AG04450 (cell line): ENCODE results near the gene UTP14C. TPM values are rescaled to one million over a fixed set of nuclear protein-coding genes. Genes with fewer than 3 reads are reported as not detected.
A peak's percentile ranks its signal among the peaks of the same experiment; 100 is the strongest.

ENCODE experiments used
- CTCF ChIA-PET: fragments of 300-600, 350-600 bp; formaldehyde crosslinking; extraction: SDS; loops from one replicate; lab custom pipeline; 2022; ENCODE audit warnings: antibody characterized with exemption, inconsistent platforms; lab: Charles Lee
- POLR2A ChIA-PET: fragments of 350-600 bp; formaldehyde crosslinking; extraction: SDS; loops from one replicate; lab custom pipeline; 2021; ENCODE audit warnings: antibody characterized with exemption, inconsistent platforms; lab: Yijun Ruan, JAX
- DNase-seq: peaks from one replicate; pipeline ENCODE4 v3.0.0-alpha.2; 2011; ENCODE audit warnings: low read depth, low spot score
- H3K27ac ChIP-seq: one replicate; pipeline ENCODE4 v1.5.1; 2012; ENCODE audit warnings: low read depth, low read length, control low read depth
- H3K27me3 ChIP-seq: one replicate; pipeline ENCODE4 v1.6.0; 2012; ENCODE audit warnings: low read length; ENCODE audit not compliant: control insufficient read depth, insufficient read depth
- H3K4me3 ChIP-seq: 2 replicates; pipeline ENCODE4 v1.5.1; 2011; ENCODE audit warnings: mild to moderate bottlenecking, low read depth, low read length, control low read depth
- H3K9me3 ChIP-seq: 2 replicates; pipeline ENCODE4 v1.5.1; 2012; ENCODE audit warnings: low read length; ENCODE audit not compliant: control insufficient read depth, insufficient read depth
- polyA plus RNA-seq: library from polyadenylated mRNA; depleted of rRNA; stranded (reverse); fragments of >200 nt; gene quantifications from 2 replicates; pipeline ENCODE4 v1.2.3, GENCODE V29; 2011
- TF ChIP-seq, protein P1 (sequence below): IDR thresholded peaks from 2 replicates; pipeline ENCODE4 v1.5.1; 2011; ENCODE audit warnings: low read depth, low read length, control low read depth, inconsistent platforms

Gene UTP14C
- polyA plus RNA-seq, 1 experiment, result 18.0 TPM

DNA sequence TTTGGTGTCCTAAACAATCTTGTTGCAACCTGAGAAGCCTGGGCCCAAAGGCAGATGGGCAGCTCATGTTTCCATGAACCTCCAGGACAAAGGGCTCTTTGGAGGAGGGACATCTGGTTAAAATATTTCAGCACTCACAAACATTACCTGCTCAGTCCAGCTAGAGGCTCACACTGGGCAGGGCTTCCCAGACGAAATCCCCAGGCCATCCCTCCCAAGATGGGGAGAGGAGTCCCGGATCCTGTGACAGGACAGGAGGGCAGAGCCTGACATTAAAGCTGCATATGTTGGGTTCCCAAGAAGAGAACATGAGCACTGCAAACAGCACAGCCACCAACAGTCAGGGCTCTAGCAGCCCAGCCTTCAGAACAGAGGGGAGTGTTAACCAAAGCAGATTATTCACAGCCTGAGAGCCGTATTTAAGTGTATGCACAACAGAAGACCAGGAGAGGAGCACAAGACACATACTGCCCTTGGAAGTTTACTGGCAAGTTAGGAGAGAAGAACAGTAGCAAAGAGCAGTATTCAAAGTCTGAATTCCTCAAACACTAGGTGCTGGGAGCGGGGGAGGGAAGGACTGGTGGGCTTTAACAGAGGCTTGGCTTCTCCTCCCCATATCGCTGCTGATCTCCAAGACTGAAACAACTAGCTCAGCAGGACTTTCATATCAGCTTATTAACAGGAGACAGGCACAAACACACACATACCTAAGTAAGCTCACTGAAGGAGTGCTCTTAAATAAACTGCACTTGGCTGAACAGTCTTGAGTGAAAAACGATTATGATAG is 25.6 kb upstream of the UTP14C start:
- CTCF ChIA-PET, result interaction anchor here (0.6 to 4.3 kb wide), 5 partner anchors 9 to 713 kb away, joined by 3 to 39 read pairs (median 3); partner anchors contain the start of gene NEK5
- no peak overlapping the region for H3K27ac ChIP-seq
- POLR2A ChIA-PET, result no interaction called here
- H3K9me3 ChIP-seq, result no peaks in the 10 kb centered on the region
- DNase-seq, result no peak
- peaks cover 33% of the 10 kb centered on the region for H3K27me3 ChIP-seq
- TF ChIP-seq, protein P1, sequence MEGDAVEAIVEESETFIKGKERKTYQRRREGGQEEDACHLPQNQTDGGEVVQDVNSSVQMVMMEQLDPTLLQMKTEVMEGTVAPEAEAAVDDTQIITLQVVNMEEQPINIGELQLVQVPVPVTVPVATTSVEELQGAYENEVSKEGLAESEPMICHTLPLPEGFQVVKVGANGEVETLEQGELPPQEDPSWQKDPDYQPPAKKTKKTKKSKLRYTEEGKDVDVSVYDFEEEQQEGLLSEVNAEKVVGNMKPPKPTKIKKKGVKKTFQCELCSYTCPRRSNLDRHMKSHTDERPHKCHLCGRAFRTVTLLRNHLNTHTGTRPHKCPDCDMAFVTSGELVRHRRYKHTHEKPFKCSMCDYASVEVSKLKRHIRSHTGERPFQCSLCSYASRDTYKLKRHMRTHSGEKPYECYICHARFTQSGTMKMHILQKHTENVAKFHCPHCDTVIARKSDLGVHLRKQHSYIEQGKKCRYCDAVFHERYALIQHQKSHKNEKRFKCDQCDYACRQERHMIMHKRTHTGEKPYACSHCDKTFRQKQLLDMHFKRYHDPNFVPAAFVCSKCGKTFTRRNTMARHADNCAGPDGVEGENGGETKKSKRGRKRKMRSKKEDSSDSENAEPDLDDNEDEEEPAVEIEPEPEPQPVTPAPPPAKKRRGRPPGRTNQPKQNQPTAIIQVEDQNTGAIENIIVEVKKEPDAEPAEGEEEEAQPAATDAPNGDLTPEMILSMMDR, result no peak
- H3K4me3 ChIP-seq, result no peak overlapping the region

DNA sequence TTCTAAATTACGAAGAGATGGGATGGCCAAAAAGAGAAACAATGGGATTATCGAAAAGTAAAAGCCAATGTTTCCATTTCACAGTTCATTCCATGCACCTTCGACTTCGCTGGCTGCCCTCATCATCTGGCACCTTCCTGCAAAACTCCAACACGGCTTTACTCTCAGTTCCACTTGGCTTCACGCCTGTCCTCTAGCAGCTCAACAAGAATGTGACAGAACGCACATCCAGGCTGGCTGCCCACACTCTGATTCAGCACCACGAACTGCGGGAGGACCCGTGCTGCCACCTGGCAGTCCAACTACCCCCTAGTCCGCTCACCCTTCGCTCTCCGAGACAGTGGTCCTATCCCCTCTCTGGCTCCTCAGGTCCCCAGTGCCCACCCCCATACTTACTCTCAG is 25.0 kb upstream of the UTP14C start:
- no peak for DNase-seq
- Histone ChIP-seq H3K4me3 (no peak overlapping the region), H3K9me3 (no peaks in the 10 kb centered on the region), H3K27ac (no peak overlapping the region), H3K27me3 (peaks cover 32% of the 10 kb centered on the region)
- ChIA-PET CTCF (interaction anchor here (1.4 to 4.3 kb wide), 2 partner anchors 122 to 129 kb away, joined by 3 to 39 read pairs; partner anchors contain the start of gene NEK5), POLR2A (no interaction called here)
- TF ChIP-seq, protein P1, result no peak

DNA sequence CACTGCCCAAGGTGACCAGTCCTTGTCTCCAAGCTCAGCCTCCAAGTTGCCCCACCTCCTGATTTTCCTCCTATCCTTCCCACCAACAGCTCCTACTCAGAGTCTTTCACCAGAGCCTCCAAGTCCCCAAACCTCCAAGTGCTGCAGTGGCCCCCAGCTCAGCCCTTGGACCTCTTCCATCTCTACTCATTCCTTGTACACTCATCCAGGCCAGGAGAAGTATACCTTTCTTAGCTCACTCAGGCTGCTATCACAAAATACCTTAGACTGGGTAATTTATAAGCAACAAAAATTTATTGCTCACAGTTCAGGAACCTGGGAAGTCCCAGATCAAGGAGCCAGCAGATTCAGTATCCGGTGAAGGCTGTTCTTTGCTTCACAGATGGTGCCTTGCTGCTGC is 24.6 kb upstream of the UTP14C start:
- ChIA-PET POLR2A (no interaction called here), CTCF (interaction anchor here (4.3 kb wide), 1 partner anchor 128 kb away, joined by 39 read pairs; the partner anchor contains the start of gene NEK5)
- H3K4me3 ChIP-seq, result no peak overlapping the region
- H3K9me3 ChIP-seq, result no peaks in the 10 kb centered on the region
- DNase-seq, result no peak
- H3K27me3 ChIP-seq, result peaks cover 36% of the 10 kb centered on the region
- TF ChIP-seq, protein P1, result no peak
- H3K27ac ChIP-seq, result no peak overlapping the region

DNA sequence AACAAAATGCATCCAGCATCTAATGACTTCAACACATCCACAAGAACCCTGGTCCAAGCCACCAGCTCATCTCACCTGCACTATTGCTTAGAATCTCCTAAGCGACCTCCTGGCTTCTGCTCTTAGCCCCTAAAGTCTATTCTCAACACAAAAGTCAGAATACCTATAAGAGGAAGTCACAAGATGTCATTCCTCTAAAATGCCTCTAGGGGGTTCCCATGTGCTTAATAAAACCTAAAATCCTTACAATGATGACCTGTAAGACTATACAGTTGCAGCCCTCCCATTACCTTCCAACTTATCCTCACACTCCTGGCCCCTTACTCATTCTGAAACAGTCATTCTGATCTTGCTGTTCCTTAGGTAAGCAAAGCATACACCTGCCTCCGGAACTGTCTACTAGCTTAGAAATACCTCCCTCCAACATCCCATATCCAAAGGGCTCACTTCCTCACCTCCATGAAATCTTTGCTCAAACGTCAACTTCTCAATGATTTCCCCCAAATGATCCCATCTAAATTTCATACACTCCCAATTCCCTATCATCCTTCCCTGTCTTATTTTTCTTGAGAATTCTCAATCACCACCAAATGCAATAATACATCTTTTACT is 23.3 kb upstream of the UTP14C start:
- Histone ChIP-seq H3K9me3 (no peaks in the 10 kb centered on the region), H3K27ac (no peak overlapping the region), H3K27me3 (peaks cover 29% of the 10 kb centered on the region), H3K4me3 (no peak overlapping the region)
- ChIA-PET POLR2A (no interaction called here), CTCF (interaction anchor here (0.5 to 4.3 kb wide), 15 partner anchors 8 to 450 kb away, joined by 3 to 39 read pairs (median 3); partner anchors contain the start of genes ALG11 and NEK5)
- TF ChIP-seq, protein P1, result peak; percentile 76
- DNase-seq, result peak; percentile 11

DNA sequence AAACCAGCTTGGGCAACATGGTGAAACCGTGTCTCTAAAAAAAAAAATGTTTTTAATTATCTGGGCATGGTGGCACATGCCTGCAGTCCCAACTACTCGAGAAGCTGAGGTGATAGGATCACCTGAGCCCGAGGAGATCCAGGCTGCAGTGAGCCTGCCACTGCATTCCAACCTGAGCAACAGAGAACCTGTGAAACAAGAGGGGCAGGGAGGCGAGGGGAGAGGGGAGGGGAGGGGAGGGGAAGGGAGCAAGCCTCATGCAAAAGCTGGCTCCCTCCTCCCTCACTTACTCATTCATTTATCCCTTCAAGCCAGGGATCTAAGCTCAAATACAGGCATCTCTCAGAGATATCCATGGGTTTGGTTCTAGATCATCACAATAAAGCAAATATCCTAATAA is 22.1 kb upstream of the UTP14C start:
- TF ChIP-seq, protein P1, result no peak
- DNase-seq, result no peak
- Histone ChIP-seq H3K9me3 (no peaks in the 10 kb centered on the region), H3K27ac (no peak overlapping the region), H3K27me3 (peaks cover 27% of the 10 kb centered on the region), H3K4me3 (no peak overlapping the region)
- ChIA-PET CTCF (interaction anchor here (4.3 kb wide), 1 partner anchor 126 kb away, joined by 39 read pairs; the partner anchor contains the start of gene NEK5), POLR2A (no interaction called here)
